GM21825 (cell line): ENCODE measurements around the gene PABPC3.

ENCODE experiments used
- ATAC-seq: cut with Tn5 transposase; IDR thresholded peaks from one replicate; pipeline ENCODE4 v1.9.1; 2021; ENCODE audit warnings: mild to moderate bottlenecking, moderate library complexity; ENCODE audit not compliant: unreplicated experiment

Gene PABPC3

GRCh38 chr13:25110956-25111584 is 15.1 kb downstream of the PABPC3 start:
- ATAC-seq = no peak

DNA sequence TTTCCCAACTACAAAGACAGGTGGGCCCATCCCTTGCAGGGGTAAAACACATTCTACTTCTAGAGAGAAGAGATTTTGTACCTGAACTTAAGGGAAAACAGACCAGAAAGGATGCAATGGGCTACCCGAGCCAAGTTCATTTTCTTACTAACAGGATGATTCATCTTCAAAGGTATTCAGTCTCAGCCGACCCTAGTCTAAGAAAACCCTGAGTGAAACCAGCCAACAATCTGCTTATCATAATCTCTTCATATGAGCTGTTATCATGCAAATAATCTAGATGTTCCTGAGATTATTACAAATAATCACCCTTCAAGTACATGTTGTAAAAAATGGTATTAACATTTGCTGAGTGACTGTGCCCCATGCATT is 15.6 kb downstream of the PABPC3 start:
- ATAC-seq = no peak

- no peak for ATAC-seq
Observed at GRCh38 chr13:25112695-25113255, 16.8 kb downstream of the PABPC3 start.

GRCh38 chr13:25114220-25114619 is 18.3 kb downstream of the PABPC3 start:
- peak; percentile 67 for ATAC-seq

DNA sequence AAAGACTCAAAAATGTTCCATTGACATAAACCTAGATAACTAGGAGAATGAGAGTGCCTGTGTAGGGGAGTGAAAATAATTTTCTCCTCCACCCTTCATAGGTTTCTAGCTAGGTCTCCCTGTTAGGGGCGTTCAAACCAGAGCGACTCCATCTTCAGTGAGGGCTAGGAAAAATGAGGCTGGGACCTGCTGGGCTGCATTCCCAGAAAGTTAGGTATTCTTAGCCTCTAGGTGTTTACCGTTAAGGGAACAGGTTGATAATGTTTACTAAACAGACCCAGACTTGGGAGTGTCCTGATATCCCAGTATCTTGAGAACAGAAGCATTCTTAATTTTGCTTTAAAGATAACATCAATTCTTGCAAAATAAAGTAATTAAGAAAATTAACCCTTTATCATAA is 20.1 kb downstream of the PABPC3 start:
- ATAC-seq = no peak

DNA sequence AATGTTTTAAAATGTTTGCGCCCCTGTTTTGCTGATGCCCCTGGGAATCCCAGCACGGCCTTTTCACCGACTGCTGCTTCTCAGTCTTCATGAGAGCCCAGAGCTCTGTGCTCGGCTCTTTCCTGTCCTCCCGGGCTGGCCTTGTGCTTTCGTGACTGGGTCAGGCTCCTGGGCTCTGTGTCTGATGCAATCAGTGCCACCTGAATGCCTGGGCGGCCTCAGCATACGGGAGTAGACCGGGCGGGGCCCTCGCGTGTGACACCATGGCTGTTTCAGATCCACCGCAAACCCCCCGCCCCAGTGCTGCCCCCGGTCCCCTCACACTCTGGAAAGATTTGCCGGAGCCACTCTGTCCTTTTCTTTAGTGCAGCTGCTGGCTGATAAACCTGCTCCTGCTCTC is 21.4 kb downstream of the PABPC3 start:
- no peak for ATAC-seq

GRCh38 chr13:25118378-25118905 is 22.5 kb downstream of the PABPC3 start:
- no peak for ATAC-seq

DNA sequence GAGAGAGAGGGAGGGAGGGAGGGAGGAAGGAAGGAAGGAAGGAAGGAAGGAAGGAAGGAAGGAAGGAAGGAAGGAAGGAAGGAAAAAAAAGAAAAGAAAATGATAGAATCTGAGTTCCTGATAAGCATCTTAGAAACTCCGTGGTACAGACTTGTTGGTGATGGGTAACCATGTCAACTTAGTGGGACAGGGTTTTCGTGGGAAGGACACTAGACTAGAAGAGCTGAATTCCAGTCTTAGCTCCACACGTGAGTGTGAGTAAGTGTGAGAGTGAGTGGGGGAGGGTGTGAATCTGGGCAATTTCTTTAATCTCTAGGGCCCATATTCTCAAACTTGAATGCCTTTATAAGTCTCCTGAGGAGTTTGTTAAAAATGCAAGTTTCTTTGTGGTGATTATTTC is 35.0 kb downstream of the PABPC3 start:
- no peak for ATAC-seq

DNA sequence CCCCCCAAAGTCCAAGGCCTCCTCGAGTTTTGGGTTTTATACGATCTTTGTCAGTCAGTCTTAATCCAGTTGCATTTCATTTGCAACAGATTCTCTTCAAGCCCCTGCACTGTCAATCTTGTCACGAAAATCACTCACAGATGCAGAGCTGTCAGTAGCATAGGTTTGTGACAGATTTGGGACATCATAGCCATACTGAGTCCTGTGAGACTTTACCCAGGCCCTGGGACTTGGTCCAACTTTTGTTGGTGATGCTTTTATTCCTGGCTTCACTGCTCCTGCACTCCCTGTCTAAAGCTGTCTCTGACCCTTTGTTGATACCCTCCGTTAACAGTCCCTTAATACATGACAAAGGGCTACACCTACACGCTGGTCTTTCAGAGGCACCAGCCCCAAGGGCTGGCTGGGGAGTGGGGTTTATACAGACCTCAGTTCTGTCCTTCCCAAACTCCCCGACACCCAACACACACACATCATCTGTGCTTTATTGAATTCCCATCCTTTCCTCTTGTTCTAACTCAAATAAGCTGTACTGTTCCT is 36.0 kb downstream of the PABPC3 start:
- no peak for ATAC-seq

GRCh38 chr13:25132751-25133390 is 36.9 kb downstream of the PABPC3 start:
- no peak for ATAC-seq

GRCh38 chr13:25135896-25136295 is 40.0 kb downstream of the PABPC3 start:
- no peak for ATAC-seq

- no peak for ATAC-seq
Observed at GRCh38 chr13:25136880-25137787, 41.2 kb downstream of the PABPC3 start.

DNA sequence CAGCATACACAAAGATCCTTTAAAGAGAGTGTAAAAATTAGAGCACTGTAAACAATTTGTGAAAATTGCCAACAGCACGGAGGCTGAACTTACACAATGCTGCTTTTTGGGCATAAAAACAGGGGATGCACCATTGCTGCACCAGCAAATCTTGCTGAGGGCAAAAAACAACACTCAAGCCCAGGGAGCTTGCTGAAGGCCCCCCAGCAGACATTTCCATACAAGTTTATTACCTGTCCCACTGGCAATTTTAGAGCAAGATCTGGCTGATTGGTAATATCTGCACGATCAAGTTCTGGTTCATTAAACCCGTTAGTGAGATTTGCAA is 41.8 kb downstream of the PABPC3 start:
- no peak for ATAC-seq

DNA sequence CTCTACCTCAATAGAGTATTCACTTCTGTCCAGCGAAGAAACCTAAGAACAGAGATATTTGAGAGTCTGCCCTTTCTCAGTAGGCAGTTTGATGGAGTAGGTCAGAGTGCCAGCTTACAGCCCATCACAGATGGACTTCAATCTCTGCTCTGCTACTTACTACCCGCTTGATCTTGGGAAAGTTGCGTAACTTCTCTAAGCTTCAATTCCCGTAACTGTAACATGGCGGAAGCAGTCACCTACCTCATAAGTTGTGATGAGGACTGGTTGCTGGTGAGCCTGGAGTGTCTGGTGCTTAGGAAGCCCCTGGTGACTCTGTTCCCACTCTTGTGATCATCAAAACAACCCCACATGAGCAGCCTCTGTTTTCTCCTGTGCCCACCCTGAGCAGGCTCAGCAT is 45.1 kb downstream of the PABPC3 start:
- no peak for ATAC-seq

DNA sequence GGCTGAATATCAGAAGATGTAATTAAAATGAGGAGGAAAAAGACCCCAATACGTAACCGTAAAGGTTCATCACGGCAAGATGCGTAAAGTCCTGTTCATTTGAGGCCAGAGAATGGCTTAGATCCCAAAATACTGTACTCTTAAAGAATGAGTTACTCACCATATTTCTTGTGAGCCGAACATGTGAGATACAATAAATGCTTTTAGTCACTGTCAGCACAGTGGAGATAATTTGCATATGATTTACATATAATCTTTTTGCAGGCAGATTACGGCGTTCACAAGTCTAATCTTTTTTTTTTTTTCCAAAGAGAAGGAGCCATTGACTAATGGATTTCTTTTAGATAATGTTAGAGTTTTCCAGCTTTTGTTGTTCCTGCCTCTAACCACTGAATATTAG is 47.8 kb downstream of the PABPC3 start:
- ATAC-seq = no peak

GRCh38 chr13:25147638-25148401 is 51.9 kb downstream of the PABPC3 start:
- no peak for ATAC-seq

GRCh38 chr13:25148402-25148771 is 52.5 kb downstream of the PABPC3 start:
- no peak for ATAC-seq
